Stimulated activated CD8-positive, alpha-beta memory T cell treated with anti-CD3 and anti-CD28 coated beads, Interleukin-2, amount 100 ng/mL, for 48 hours (primary cell): ENCODE results near the gene ABCA2.
"Not testable (repeated sequence)": the region's sequence is repeated elsewhere in the genome, so short reads cannot be mapped to it uniquely, and the experiment has no call there.

Experiments
- DNase-seq, 2 donors: peaks; one replicate each; pipeline ENCODE4 v3.0.0-alpha.2; 2020; ENCODE audit warnings: low read depth in 2 of 2

ABCA2 gene

DNA sequence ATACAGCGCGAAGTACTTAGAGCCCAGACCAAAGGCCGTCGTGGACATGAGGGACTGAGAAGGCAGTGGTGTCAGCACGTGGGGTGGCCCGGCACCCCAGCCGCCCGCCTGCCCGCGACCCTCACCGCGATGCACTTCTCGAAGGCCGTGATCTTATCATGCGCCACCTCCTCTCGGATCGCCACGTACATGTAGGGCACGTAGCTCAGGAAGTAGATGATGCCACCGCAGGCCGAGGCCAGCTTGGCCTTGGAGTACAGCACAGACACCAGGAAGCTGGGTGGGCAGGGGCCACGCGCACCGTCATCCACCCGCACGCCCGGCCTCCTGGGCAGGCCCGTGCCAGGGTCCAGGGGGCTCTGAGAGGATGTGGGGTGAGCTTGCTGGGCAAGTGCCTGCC lies 11.0 kb downstream of the ABCA2 start:
- DNase-seq: no peak

- DNase-seq: no peak
These were observed 11.6 kb downstream of the ABCA2 start for GRCh38 chr9:137016436-137016835.

DNA sequence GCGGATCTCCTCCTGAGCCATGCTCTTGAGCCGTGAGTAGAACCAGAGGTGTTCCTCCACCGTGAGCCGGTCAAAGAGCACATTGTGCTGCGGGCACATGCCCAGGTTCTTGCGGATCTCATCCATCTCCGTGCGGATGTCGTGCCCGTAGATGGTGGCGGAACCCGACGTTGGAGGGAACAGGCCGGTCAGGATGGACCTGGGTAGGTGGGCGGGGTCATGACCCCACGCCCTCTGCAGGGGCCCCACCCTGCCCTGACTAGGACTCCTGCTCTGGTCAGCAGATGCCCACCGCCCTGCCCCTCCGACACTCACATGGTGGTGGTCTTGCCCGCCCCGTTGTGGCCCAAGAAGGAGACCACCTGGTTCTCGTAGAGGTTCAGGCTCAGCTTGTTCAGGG lies 12.1 kb downstream of the ABCA2 start:
- no peak for DNase-seq

DNA sequence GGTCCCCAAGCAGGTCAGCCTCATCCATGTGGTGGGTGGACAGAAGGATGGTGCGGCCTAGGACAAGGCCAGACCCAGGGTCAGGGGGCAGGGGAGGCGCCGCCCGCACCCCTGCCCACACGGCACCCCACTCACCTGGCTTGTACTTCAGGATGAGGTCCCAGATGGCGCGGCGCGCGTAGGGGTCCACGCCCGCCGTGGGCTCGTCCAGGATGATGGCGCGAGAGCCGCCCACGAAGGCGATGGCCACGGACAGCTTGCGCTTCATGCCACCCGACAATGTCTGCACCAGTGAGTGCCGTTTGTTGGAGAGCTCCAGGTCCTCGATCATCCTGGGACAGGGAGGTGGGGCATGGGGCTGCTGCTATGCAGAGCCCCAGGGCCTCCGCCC lies 12.5 kb downstream of the ABCA2 start:
- no peak for DNase-seq

DNA sequence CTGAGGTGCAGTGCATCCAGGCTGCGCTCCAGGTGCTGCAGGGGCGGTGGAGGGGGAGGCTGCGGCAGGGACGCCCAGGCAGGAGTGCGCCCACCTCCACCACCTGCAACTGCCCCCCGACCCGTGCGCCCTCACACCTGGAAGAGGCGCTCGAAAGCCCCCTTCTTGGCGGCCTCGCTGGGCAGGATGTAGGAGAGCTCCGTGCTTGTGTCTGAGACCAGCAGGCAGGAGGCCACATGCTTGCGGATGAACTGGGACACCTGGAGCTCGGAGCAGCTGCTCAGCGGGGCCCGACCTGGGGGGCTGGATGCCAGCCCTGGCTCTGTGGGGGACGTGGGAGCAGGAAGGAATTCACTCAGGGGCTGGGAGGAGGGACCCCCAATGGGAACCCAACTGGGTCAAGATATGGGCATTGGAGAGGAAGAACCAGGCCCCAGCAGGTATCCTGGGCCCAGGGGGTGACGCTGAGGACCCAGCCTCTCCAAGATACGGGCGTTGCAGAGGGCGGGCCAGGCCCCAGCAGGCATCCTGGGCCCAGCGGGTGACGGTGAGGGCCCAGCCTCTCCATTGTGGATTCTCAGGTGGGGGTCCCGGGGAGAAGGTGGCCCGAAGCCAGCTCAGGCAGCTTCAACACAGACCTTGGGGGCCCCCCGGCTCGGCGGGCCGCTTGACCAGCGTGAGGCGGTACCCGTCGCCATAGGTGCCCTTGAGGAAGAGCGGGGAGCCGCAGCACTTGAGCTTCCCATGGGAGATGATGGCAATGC lies 13.1 kb downstream of the ABCA2 start:
- DNase-seq: no peak

DNA sequence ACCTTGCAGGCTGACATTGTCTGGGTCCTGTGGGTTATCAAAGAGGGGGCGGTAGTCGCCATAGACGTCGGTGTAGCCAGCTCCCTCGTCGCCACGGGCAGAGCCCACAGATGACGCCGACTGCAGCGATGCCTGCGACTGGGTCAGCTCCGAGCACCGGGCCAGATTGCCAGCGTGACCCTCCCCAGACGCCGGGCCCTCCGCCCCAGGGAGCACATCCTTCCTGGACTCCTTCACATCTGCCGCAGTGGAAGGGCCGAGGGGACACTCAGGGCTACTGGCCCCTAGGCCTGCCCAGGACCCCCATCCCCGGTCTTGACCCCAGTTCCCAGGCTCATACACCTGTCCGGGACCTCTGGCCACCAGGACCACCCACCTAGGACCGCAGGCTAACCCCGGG lies 13.9 kb downstream of the ABCA2 start:
- no peak for DNase-seq

GRCh38 chr9:137013571-137013940 lies 14.5 kb downstream of the ABCA2 start:
- no peak for DNase-seq

DNA sequence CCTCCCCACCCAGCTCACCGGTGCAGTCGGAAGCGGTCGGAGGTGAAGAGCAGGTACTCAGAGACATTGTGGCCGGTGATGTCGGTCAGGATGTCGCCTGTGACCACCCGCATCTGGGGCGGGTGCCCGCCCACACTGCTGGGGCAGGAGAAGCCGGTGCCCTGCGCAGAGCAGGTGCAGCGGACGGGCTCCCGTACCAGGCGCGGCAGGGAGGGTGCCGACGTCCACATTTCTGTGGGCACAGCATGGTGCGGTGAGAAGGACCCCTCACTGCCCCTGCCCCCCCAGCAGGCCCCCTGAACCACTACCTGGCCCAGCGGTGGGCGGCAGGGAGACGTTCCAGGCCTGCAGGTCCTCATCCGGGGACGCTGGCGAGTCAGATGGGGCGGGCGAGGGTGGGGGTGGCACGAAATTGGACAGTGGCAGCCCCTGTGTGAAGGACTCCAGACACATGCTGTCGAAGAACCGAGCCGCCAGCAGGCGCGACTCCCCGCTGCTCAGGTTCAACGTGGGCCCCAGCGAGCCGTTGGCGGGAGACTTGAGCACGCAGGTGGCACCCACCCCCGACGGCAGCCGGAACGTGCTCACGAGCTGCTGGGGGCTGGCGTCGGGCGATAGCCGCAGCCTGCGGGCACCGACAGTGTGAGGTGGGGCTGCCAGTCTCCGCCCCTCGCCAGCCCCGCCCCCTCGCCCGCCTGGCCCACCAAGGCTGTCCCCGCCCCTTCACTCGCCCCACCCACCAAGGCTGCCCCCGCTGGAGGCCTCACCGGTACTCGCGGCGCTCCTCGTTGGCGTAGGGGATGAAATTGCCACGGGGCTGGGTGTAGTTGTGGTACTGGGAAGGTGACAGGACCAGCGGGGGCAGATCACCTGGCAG lies 15.1 kb downstream of the ABCA2 start:
- no peak for DNase-seq

- DNase-seq: no peak
These were observed 15.9 kb downstream of the ABCA2 start for GRCh38 chr9:137011907-137012675.

DNA sequence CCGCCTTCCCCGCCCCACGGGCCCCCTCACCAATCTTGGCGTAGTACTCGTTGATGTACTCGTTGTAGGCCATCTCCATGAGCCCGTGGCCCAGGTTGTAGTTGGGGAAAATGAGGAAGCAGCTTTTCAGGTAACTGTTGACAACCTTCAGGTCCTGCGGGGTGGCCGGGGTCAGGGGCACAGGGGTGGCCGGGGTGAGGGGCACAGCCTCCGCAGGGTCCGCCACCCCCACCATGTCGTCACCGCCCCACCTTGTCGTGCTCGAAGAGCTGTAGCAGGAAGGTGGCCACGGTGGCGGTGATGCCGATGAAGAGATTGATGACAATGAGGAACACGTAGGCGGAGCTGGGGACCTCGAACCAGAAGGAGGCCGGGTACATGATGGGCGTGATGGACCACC lies 16.9 kb downstream of the ABCA2 start:
- DNase-seq: no peak

GRCh38 chr9:137009938-137010732 lies 17.9 kb downstream of the ABCA2 start:
- DNase-seq: no peak

DNA sequence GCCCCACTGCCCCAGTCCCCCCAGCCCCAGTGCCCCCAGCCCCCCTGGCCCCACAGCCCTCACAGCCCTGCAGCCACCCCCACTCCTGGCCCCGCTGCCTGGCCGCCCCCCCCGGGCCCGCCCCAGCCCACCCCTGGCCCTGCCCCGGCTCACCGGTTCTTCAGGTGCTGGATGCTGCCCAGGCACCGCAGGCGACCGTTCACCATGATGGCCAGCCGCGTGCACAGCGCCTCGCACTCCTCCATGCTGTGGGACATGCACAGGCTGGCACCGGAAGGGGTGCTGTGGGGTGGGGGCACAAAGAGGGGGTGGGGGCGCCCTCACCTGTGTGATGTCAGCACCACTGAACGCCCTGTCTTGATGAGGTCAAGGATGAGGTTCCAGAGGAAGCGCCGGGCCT lies 18.8 kb downstream of the ABCA2 start:
- DNase-seq: no peak

- DNase-seq: no peak
These were observed 19.7 kb downstream of the ABCA2 start for GRCh38 chr9:137008312-137008711.

GRCh38 chr9:137007816-137008270 lies 20.2 kb downstream of the ABCA2 start:
- DNase-seq: no peak

- DNase-seq: no peak
These were observed 20.8 kb downstream of the ABCA2 start for GRCh38 chr9:137007108-137007815.

DNA sequence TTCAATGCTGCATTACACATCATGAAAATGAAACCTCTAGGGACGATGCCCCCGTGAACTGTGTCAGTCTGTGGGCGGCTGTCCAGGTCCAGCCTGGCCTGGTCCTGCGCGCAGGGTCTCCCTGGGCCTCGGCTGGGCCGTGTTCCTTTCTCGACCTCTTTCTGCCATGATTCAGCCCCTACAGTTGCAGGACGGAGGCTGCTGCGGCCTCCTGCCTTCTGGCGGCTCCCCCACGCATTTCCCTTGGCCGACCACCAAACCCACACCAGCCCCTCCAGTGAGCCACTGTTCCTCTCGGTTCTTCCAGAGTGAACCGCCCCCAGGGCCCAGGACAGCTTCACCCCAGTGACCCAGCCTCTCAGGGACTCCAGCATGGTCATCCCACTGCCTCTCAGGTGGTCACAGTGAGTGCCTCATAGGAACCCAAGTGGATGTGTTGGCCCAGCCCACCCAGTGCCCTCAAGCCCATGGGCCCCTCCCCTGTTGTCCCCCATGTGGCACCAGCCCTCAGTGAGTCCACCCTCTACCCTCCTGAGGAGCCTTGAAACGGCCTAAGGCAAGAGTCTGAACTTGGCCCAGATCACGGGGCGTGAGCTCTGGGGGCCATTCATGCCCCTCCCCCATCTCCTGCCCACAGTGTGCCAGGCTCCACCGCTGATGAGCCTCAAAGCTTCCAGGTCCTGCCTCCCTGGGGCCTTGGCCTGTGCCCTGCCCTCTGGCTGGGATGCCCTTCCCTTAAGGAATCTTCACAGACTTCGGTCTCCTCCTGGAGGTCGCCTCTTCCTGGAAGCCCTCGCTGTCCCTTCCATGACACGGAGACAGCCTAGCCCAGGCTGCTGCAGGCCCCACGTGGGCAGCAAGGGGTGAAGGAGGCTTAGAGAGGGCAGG lies 21.7 kb downstream of the ABCA2 start:
- no peak for DNase-seq

DNA sequence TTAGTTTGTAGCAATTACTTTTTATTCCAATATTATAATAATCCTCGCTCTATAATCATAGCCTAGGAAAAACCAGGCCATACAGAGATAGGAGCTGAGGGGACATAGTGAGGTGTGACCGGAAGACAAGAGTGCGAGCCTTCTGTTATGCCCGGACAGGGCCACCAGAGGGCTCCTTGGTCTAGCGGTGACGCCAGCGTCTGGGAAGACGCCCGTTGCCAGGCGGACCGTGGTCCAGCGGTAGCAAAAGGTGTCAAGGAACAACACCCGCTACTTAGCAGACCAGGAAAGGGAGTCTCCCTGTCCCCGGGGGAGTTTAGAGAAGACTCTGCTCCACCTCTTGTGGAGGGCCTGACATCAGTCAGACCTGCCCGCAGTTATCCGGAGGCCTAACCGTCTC lies 23.8 kb downstream of the ABCA2 start:
- DNase-seq: not testable (repeated sequence)

DNA sequence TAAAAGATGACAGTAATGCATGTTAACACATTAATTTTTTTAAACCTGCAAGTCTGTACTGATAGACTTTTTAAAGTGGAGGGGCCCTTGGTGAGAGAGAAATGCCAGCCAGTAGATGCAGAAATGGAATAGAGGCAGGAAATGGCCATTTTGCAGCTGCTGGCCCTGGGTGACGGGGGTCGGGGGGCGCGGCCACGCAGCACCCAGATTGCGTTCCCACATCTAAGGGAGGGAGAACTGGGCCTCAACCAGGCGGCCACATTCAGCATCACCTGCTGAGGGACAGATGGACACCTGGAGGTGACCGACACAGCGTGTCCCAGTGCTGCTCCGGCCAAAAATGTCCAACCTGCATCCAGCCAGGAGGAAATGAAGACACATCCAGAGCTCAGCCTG lies 25.4 kb downstream of the ABCA2 start:
- no peak for DNase-seq

- DNase-seq: no peak
These were observed 26.0 kb downstream of the ABCA2 start for GRCh38 chr9:137001857-137002645.
